ENCODE results near the gene RASL10A. TPM values are rescaled to one million over a fixed set of nuclear protein-coding genes. Genes with fewer than 3 reads are reported as not detected.

RASL10A gene
- total RNA-seq, 3 donors from 2014 or later = 2.7 to 4.7 (median 4.3) TPM

- DNase-seq (ENCODE audit: low spot score in 2 of 2) = no peak
- Histone ChIP-seq H3K27me3 (no peaks in the 10 kb centered on the region), H3K9me3 (no peaks in the 10 kb centered on the region), H3K4me1 (peaks cover 7 to 16% of the 10 kb centered on the region in 2 donors), H3K27ac (peak overlapping the region; percentile 10 to 99), H3K36me3 (no peaks in the 10 kb centered on the region), H3K4me3 (peak overlapping the region; percentile 77 to 95 (median 95))
- TF ChIP-seq POLR2A (IDR thresholded peaks at IDR 0.05) = no peak
- TF ChIP-seq POLR2AphosphoS5 (IDR thresholded peaks at IDR 0.05) = no peak
- TF ChIP-seq CTCF (IDR thresholded peaks at IDR 0.05) = no peak
- intact Hi-C loops (cut with DNase I; ENCODE audit: low total_unique reads) = no loop called here
Measured at GRCh38 chr22:29269731-29270474, 45.6 kb downstream of the RASL10A start.

- TF ChIP-seq POLR2A (IDR thresholded peaks at IDR 0.05) (no peak), CTCF (IDR thresholded peaks at IDR 0.05) (no peak), POLR2AphosphoS5 (IDR thresholded peaks at IDR 0.05) (no peak)
- DNase-seq (ENCODE audit: low spot score in 2 of 2) = no peak
- H3K36me3 ChIP-seq = no peaks in the 10 kb centered on the region
- H3K9me3 ChIP-seq = no peaks in the 10 kb centered on the region
- peaks cover 7 to 16% of the 10 kb centered on the region in 2 donors for H3K4me1 ChIP-seq
- H3K27ac ChIP-seq = peak overlapping the region; percentile 98 to 99
- H3K27me3 ChIP-seq = no peaks in the 10 kb centered on the region
- intact Hi-C loops (cut with DNase I; ENCODE audit: low total_unique reads) = no loop called here
- peak overlapping the region; percentile 77 to 95 (median 95) for H3K4me3 ChIP-seq
Measured at GRCh38 chr22:29269230-29269604, 46.3 kb downstream of the RASL10A start.

GRCh38 chr22:29268511-29269229 is 46.8 kb downstream of the RASL10A start:
- Histone ChIP-seq H3K9me3 (no peaks in the 10 kb centered on the region), H3K36me3 (no peaks in the 10 kb centered on the region), H3K4me3 (peak overlapping the region; percentile 77 to 95 (median 95)), H3K4me1 (peaks cover 7 to 16% of the 10 kb centered on the region in 2 donors), H3K27ac (peak overlapping the region; percentile 98 to 99), H3K27me3 (no peaks in the 10 kb centered on the region)
- TF ChIP-seq POLR2AphosphoS5 (IDR thresholded peaks at IDR 0.05) (no peak), POLR2A (IDR thresholded peaks at IDR 0.05) (no peak), CTCF (IDR thresholded peaks at IDR 0.05) (no peak)
- intact Hi-C loops (cut with DNase I; ENCODE audit: low total_unique reads) = no loop called here
- peak in 1 of 2 donors; percentile 42 for DNase-seq (ENCODE audit: low spot score in 2 of 2)

- peak within 1 kb of the TSS; percentile 98 to 99 for H3K27ac ChIP-seq
- H3K4me3 ChIP-seq = peak within 1 kb of the TSS; percentile 77 to 95 (median 95)
- intact Hi-C loops (cut with DNase I; ENCODE audit: low total_unique reads) = no loop called here
- H3K27me3 ChIP-seq = no peaks in the 10 kb centered on the region
- TF ChIP-seq POLR2AphosphoS5 (IDR thresholded peaks at IDR 0.05) (peak; percentile 89 to 98 (median 95)), CTCF (IDR thresholded peaks at IDR 0.05) (peak in 2 of 3 donors; percentile 32 to 33), POLR2A (IDR thresholded peaks at IDR 0.05) (peak; percentile 86)
- no peaks in the 10 kb centered on the region for H3K36me3 ChIP-seq
- no peaks in the 10 kb centered on the region for H3K9me3 ChIP-seq
- peaks cover 7 to 16% of the 10 kb centered on the region in 2 donors for H3K4me1 ChIP-seq
- peak; percentile 91 to 94 for DNase-seq (ENCODE audit: low spot score in 2 of 2)
Measured at GRCh38 chr22:29267858-29268510, 47.5 kb downstream of the RASL10A start, which contains the start of the genes EWSR1 and RHBDD3. TSS of gene EWSR1 (plus strand) at chr22:29268268. CDS start at chr22:29268337, 69 bp downstream. TSS of gene RHBDD3 (minus strand) at chr22:29267981. CDS start at chr22:29265626, 2,355 bp downstream.
